Fibroblast of lung (primary cell): ENCODE results near the gene RCCD1. TPM values are rescaled to one million over a fixed set of nuclear protein-coding genes. Genes with fewer than 3 reads are reported as not detected.
"Not testable (repeated sequence)": the region's sequence is repeated elsewhere in the genome, so short reads cannot be mapped to it uniquely, and the experiment has no call there.

Source experiments
- DNase-seq, 2 donors: peaks; one replicate each; pipeline versions ENCODE4 v3.0.0 to v3.0.0-alpha.2; 2010; ENCODE audit warnings: low read depth in 2 of 2
- H2AFZ ChIP-seq: 2 replicates; pipeline ENCODE4 v1.5.1; 2012; ENCODE audit warnings: low read length, control low read depth, inconsistent platforms
- H3K27ac ChIP-seq: 2 replicates; pipeline ENCODE4 v1.5.1; 2011; ENCODE audit warnings: low read length, control low read depth; ENCODE audit not compliant: insufficient read depth
- H3K27me3 ChIP-seq: 2 replicates; pipeline ENCODE4 v1.5.1; 2011; ENCODE audit warnings: mild to moderate bottlenecking, low read length; ENCODE audit not compliant: control insufficient read depth, insufficient read depth
- H3K36me3 ChIP-seq: 2 replicates; pipeline ENCODE4 v1.5.1; 2011; ENCODE audit warnings: low read length; ENCODE audit not compliant: control insufficient read depth, insufficient read depth
- H3K4me1 ChIP-seq: 2 replicates; pipeline ENCODE4 v1.5.1; 2011; ENCODE audit warnings: low read length; ENCODE audit not compliant: control insufficient read depth, insufficient read depth; ENCODE audit errors: extremely low read depth
- H3K4me2 ChIP-seq: 2 replicates; pipeline ENCODE4 v1.5.1; 2011; ENCODE audit warnings: low read length, control low read depth; ENCODE audit not compliant: insufficient read depth; ENCODE audit errors: extremely low read depth
- H3K4me3 ChIP-seq, 4 experiments: fragments of 200-600 bp in 1 of 4; sonication (generic) in 1 of 4; replicated peaks in 1 of 4; 2 replicates each; pipeline ENCODE4 v1.5.1; 2011 to 2016; ENCODE audit warnings: low read length in 4 of 4, low read depth in 3 of 4, mild to moderate bottlenecking in 3 of 4, control low read depth in 2 of 4, inconsistent platforms in 1 of 4, mixed read lengths in 1 of 4; ENCODE audit not compliant: insufficient read depth in 1 of 4; ENCODE audit errors: control extremely low read depth in 1 of 4
- H3K79me2 ChIP-seq: 2 replicates; pipeline ENCODE4 v1.5.1; 2012; ENCODE audit warnings: mild to moderate bottlenecking, low read length, inconsistent platforms; ENCODE audit not compliant: control insufficient read depth, insufficient read depth
- H3K9ac ChIP-seq: 2 replicates; pipeline ENCODE4 v1.5.1; 2011; ENCODE audit warnings: mild to moderate bottlenecking, low read length, control low read depth; ENCODE audit not compliant: insufficient read depth
- H3K9me3 ChIP-seq: 2 replicates; pipeline ENCODE4 v1.5.1; 2012; ENCODE audit warnings: low read depth, low read length; ENCODE audit not compliant: control insufficient read depth, insufficient read depth
- H4K20me1 ChIP-seq: 2 replicates; pipeline ENCODE4 v1.5.1; 2011; ENCODE audit warnings: low read length; ENCODE audit not compliant: control insufficient read depth, insufficient read depth; ENCODE audit errors: extremely low read depth
- CTCF ChIP-seq, 2 donors: IDR thresholded peaks in 1 of 2; conservative IDR thresholded peaks in 1 of 2; 1 replicate in 1 of 2; 2 replicates in 1 of 2; pipeline ENCODE4 v1.5.1; 2011 to 2012; ENCODE audit warnings: low read length in 2 of 2, control low read depth in 1 of 2, inconsistent platforms in 1 of 2, low read depth in 1 of 2, mild to moderate bottlenecking in 1 of 2
- EZH2 ChIP-seq: IDR thresholded peaks from 2 replicates; pipeline ENCODE4 v1.5.1; 2012; ENCODE audit warnings: low read length, control low read depth, mild to moderate bottlenecking; ENCODE audit errors: missing control alignments
- polyA plus RNA-seq, 2 donors: library from polyadenylated mRNA; depleted of rRNA in 1 of 2; stranded (reverse) in 1 of 2; unstranded in 1 of 2; fragments of >200 nt; gene quantifications; 2 replicates each; pipeline ENCODE4 v1.2.1, GENCODE V29; 2011 to 2012; ENCODE audit warnings: missing spikeins in 1 of 2
- total RNA-seq: library from RNA; depleted of rRNA; stranded (reverse); fragments of >200 nt; gene quantifications from 2 replicates; pipeline ENCODE4 v1.2.1, GENCODE V29; 2014

The RCCD1 gene
- total and polyA plus RNA-seq, 2 donors (not counting 1 experiment from before 2014, with no cell fraction given): 5.9 to 14.2 TPM

- Histone ChIP-seq H3K27me3 (no peaks in the 10 kb centered on the region), H3K9ac (no peak overlapping the region), H4K20me1 (no peaks in the 10 kb centered on the region), H3K36me3 (peaks cover 16% of the 10 kb centered on the region), H3K4me3 (no peak overlapping the region), H3K79me2 (no peaks in the 10 kb centered on the region), H3K9me3 (no peaks in the 10 kb centered on the region), H3K27ac (no peak overlapping the region), H3K4me2 (no peak overlapping the region), H2AFZ (no peak overlapping the region), H3K4me1 (no peaks in the 10 kb centered on the region)
- TF ChIP-seq CTCF (conservative IDR thresholded peaks at IDR 0.05 in 1 of 2, IDR thresholded peaks at IDR 0.05 in 1 of 2; ENCODE audit: low read depth in 1 of 2, low read length in 2 of 2) (no peak), EZH2 (no peak)
- no peak for DNase-seq
These were observed 48.4 kb upstream of the RCCD1 start for GRCh38 chr15:90906181-90906849.

DNA sequence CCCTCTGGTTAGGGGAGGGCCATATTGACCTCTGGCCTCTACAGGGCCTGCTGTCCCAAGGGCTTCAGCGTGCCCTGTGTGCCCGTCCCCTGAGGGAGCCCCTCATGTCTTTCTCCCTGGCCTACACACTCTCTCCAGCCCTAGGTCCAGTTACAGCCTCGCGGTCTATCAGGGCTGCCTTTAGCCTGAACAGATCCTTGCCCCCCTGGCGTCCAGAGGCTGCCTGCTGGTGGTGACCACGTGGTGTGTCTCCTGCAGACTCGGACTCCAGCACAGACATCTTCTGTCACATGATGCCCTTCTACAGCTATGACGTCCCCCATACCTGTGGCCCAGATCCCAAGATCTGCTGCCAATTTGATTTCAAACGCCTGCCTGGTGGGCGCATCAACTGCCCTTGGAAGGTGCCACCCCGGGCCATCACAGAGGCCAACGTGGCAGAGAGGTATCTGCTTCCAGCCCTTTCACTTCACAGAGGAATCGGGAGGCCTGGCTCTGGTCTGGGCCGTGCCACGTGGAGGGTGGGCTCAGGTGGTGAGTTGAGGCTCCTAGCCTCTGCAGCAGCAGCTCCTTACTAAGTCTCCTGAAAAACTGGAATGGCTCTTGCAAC is 47.5 kb upstream of the RCCD1 start:
- Histone ChIP-seq H3K27me3 (no peaks in the 10 kb centered on the region), H3K9ac (no peak overlapping the region), H3K4me3 (no peak overlapping the region), H4K20me1 (no peaks in the 10 kb centered on the region), H3K27ac (no peak overlapping the region), H3K9me3 (no peaks in the 10 kb centered on the region), H2AFZ (no peak overlapping the region), H3K4me2 (no peak overlapping the region), H3K36me3 (peaks cover 18% of the 10 kb centered on the region), H3K4me1 (no peaks in the 10 kb centered on the region), H3K79me2 (no peaks in the 10 kb centered on the region)
- no peak for TF ChIP-seq EZH2
- TF ChIP-seq CTCF (conservative IDR thresholded peaks at IDR 0.05 in 1 of 2, IDR thresholded peaks at IDR 0.05 in 1 of 2; ENCODE audit: low read depth in 1 of 2, low read length in 2 of 2): no peak
- DNase-seq: no peak

DNA sequence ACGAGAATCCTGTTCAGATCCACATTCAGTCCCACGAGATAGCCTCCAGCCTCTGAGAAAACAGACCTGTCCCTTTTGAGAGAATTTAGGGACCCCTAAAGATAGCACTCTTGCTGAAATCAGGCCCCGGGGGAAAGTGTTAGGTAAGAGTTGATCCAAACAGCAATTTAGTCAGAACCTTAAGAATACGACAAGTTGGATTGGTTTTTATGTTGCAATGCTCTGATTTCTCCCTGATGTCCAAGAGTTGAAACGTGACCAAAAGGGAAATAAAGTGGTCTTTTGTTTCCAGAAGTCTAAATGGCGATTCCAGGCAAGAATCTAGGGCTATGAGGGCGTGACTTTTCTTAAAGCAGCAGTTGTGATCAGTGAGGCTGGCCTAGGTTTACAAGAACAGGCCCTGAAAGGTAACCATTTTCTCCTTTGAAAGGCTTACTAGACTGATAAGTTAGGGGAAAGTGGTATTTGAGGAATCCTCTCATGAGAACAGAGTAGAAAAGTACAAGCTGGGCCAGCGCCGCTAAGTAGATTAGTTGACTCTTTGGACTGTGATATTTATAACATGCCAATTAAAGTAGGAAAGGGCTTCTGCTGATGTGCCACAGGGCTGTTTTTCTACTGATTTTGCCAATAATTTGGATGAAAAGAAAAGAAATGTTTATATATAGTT is 46.7 kb upstream of the RCCD1 start:
- Histone ChIP-seq H3K27me3 (no peaks in the 10 kb centered on the region), H3K4me3 (no peak overlapping the region), H3K79me2 (no peaks in the 10 kb centered on the region), H3K4me2 (no peak overlapping the region), H2AFZ (no peak overlapping the region), H3K4me1 (no peaks in the 10 kb centered on the region), H4K20me1 (no peaks in the 10 kb centered on the region), H3K27ac (no peak overlapping the region), H3K9me3 (no peaks in the 10 kb centered on the region), H3K36me3 (peaks cover 18% of the 10 kb centered on the region), H3K9ac (no peak overlapping the region)
- TF ChIP-seq CTCF (conservative IDR thresholded peaks at IDR 0.05 in 1 of 2, IDR thresholded peaks at IDR 0.05 in 1 of 2; ENCODE audit: low read depth in 1 of 2, low read length in 2 of 2): no peak
- TF ChIP-seq EZH2: no peak
- DNase-seq: no peak

DNA sequence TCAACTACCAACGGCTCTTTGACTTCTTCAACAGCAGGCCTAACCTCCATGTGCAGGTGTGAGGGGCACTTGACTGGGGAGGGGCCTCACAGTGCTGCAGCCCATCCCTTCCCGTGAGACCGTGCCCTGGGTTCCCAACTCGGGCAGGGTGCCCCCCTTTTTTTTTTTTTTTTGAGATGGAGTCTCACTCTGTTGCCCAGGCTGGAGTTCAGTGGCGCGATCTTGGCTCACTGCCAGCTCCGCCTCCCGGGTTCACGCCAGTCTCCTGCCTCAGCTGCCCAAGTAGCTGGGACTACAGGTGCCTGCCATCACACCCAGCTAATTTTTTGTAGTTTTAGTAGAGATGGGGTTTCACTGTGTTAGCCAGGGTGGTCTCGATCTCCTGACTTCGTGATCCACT is 45.2 kb upstream of the RCCD1 start:
- not testable (repeated sequence) for H3K4me1 ChIP-seq, DNase-seq, H3K27ac ChIP-seq, H3K9me3 ChIP-seq, H3K9ac ChIP-seq, H3K79me2 ChIP-seq, H4K20me1 ChIP-seq, H3K27me3 ChIP-seq, H3K4me3 ChIP-seq, H3K4me2 ChIP-seq, H2AFZ ChIP-seq
- peaks cover 24% of the 10 kb centered on the region for H3K36me3 ChIP-seq
